Muscle layer of colon (tissue), 2 donors: ENCODE data around the gene KSR2.

ENCODE experiments used
- H3K27ac ChIP-seq: one replicate; pipeline ENCODE4 v1.7.0; 2013; ENCODE audit warnings: low read depth, mild to moderate bottlenecking, low read length, moderate library complexity
- H3K27me3 ChIP-seq, 2 donors: one replicate each; pipeline ENCODE4 v1.7.0; 2013; ENCODE audit warnings: low read length in 2 of 2, mild to moderate bottlenecking in 2 of 2; ENCODE audit not compliant: insufficient read depth in 2 of 2, control insufficient read depth in 1 of 2
- H3K36me3 ChIP-seq: one replicate; pipeline ENCODE4 v1.7.0; 2013; ENCODE audit warnings: mild to moderate bottlenecking, low read length; ENCODE audit not compliant: insufficient read depth
- H3K4me1 ChIP-seq: one replicate; pipeline ENCODE4 v1.7.0; 2013; ENCODE audit warnings: mild to moderate bottlenecking, low read length; ENCODE audit not compliant: insufficient read depth
- H3K4me3 ChIP-seq, 2 donors: one replicate each; pipeline ENCODE4 v1.7.0; 2013; ENCODE audit warnings: low read length in 2 of 2, low read depth in 1 of 2, mild to moderate bottlenecking in 1 of 2, moderate library complexity in 1 of 2
- H3K9ac ChIP-seq: one replicate; pipeline ENCODE4 v1.7.0; 2013; ENCODE audit warnings: low read length
- H3K9me3 ChIP-seq: one replicate; pipeline ENCODE4 v1.7.0; 2013; ENCODE audit warnings: mild to moderate bottlenecking, low read length
- donor health status: abdominal sarcoma.
- donor health status: Adenocarcinoma of cecum.

Gene KSR2

GRCh38 chr12:117403586-117404139, 565.1 kb downstream of the KSR2 start:
- H3K36me3 ChIP-seq: no peaks in the 10 kb centered on the region
- peaks cover 7% of the 10 kb centered on the region for H3K4me1 ChIP-seq
- H3K27ac ChIP-seq: no peak overlapping the region
- no peak overlapping the region for H3K4me3 ChIP-seq
- H3K27me3 ChIP-seq: no peaks in the 10 kb centered on the region
- H3K9ac ChIP-seq: no peak overlapping the region
- no peaks in the 10 kb centered on the region for H3K9me3 ChIP-seq
